DOHH2 (cell line): ENCODE data around the gene KRTAP17-1.

Experiments used
- H3F3A ChIP-seq: fragments of 200-600 bp; sonication (generic), shearing (Covaris generic); 2 replicates; pipeline ENCODE4 v1.6.0; 2016; ENCODE audit warnings: antibody characterized with exemption, mild to moderate bottlenecking; ENCODE audit not compliant: control insufficient read depth, insufficient read depth
- H3K27ac ChIP-seq: fragments of 200-600 bp; sonication (generic); 2 replicates; pipeline ENCODE4 v1.5.1; 2014; ENCODE audit warnings: low read depth, mild to moderate bottlenecking, low read length, moderate library complexity
- H3K27me3 ChIP-seq: fragments of 200-600 bp; sonication (generic); 2 replicates; pipeline ENCODE4 v1.6.1; 2014; ENCODE audit warnings: mild to moderate bottlenecking, low read length, mixed read lengths; ENCODE audit not compliant: control insufficient read depth
- H3K36me3 ChIP-seq: fragments of 200-600 bp; sonication (generic); 2 replicates; pipeline ENCODE4 v1.6.1; 2014; ENCODE audit warnings: mild to moderate bottlenecking, low read length, moderate library complexity, mixed read lengths; ENCODE audit not compliant: control insufficient read depth
- H3K4me1 ChIP-seq: fragments of 200-600 bp; sonication (generic); 2 replicates; pipeline ENCODE4 v1.6.1; 2014; ENCODE audit warnings: mild to moderate bottlenecking, low read length, mixed read lengths; ENCODE audit not compliant: control insufficient read depth
- H3K4me2 ChIP-seq: fragments of 200-600 bp; sonication (generic); 2 replicates; pipeline ENCODE4 v1.6.0; 2014; ENCODE audit warnings: mild to moderate bottlenecking, low read length, moderate library complexity
- H3K4me3 ChIP-seq: fragments of 200-600 bp; sonication (generic); 2 replicates; pipeline ENCODE4 v1.5.1; 2014; ENCODE audit warnings: mild to moderate bottlenecking, low read length, mixed read lengths
- H3K79me2 ChIP-seq: fragments of 200-600 bp; sonication (generic); 2 replicates; pipeline ENCODE4 v1.6.1; 2014; ENCODE audit warnings: mild to moderate bottlenecking, low read length, mixed read lengths; ENCODE audit not compliant: control insufficient read depth
- H3K9me2 ChIP-seq: fragments of 200-600 bp; sonication (generic); replicated peaks from 2 replicates; pipeline ENCODE4 v1.6.1; 2014; ENCODE audit warnings: mild to moderate bottlenecking, low read length, mixed read lengths; ENCODE audit not compliant: control insufficient read depth
- H3K9me3 ChIP-seq: fragments of 200-600 bp; sonication (generic); 2 replicates; pipeline ENCODE4 v1.6.1; 2014; ENCODE audit warnings: antibody characterized with exemption, low read length, mixed read lengths; ENCODE audit not compliant: control insufficient read depth, insufficient read depth
- H4K20me1 ChIP-seq: fragments of 200-600 bp; sonication (generic); 2 replicates; pipeline ENCODE4 v1.6.0; 2014; ENCODE audit warnings: low read depth, mild to moderate bottlenecking, antibody characterized with exemption, low read length, moderate library complexity; ENCODE audit not compliant: control insufficient read depth, insufficient read depth
- EZH2phosphoT487 ChIP-seq: fragments of 200-600 bp; sonication (generic); IDR thresholded peaks from 2 replicates; pipeline ENCODE4 v1.6.1; 2017; ENCODE audit warnings: borderline replicate concordance, mild to moderate bottlenecking, antibody characterized with exemption, low read length, moderate library complexity, mixed read lengths
- TF ChIP-seq, protein P1 (sequence below): fragments of 200-600 bp; sonication (generic); IDR thresholded peaks from one replicate; pipeline ENCODE4 v1.5.1; 2014; ENCODE audit warnings: antibody characterized with exemption, mild to moderate bottlenecking, low read depth, low read length; ENCODE audit not compliant: poor library complexity, severe bottlenecking

The KRTAP17-1 gene

GRCh38 chr17:41326173-41327145 is 10.9 kb upstream of the KRTAP17-1 start:
- peaks cover 13% of the 10 kb centered on the region for H3K4me1 ChIP-seq
- H4K20me1 ChIP-seq: no peaks in the 10 kb centered on the region
- H3K27me3 ChIP-seq: no peaks in the 10 kb centered on the region
- H3K9me2 ChIP-seq: no peaks in the 10 kb centered on the region
- H3K36me3 ChIP-seq: no peaks in the 10 kb centered on the region
- no peak for TF ChIP-seq EZH2phosphoT487
- TF ChIP-seq, protein P1, sequence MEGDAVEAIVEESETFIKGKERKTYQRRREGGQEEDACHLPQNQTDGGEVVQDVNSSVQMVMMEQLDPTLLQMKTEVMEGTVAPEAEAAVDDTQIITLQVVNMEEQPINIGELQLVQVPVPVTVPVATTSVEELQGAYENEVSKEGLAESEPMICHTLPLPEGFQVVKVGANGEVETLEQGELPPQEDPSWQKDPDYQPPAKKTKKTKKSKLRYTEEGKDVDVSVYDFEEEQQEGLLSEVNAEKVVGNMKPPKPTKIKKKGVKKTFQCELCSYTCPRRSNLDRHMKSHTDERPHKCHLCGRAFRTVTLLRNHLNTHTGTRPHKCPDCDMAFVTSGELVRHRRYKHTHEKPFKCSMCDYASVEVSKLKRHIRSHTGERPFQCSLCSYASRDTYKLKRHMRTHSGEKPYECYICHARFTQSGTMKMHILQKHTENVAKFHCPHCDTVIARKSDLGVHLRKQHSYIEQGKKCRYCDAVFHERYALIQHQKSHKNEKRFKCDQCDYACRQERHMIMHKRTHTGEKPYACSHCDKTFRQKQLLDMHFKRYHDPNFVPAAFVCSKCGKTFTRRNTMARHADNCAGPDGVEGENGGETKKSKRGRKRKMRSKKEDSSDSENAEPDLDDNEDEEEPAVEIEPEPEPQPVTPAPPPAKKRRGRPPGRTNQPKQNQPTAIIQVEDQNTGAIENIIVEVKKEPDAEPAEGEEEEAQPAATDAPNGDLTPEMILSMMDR: no peak
- no peak overlapping the region for H3K4me2 ChIP-seq
- H3K4me3 ChIP-seq: no peak overlapping the region
- no peaks in the 10 kb centered on the region for H3K79me2 ChIP-seq
- H3F3A ChIP-seq: no peaks in the 10 kb centered on the region
- H3K27ac ChIP-seq: no peak overlapping the region
- no peaks in the 10 kb centered on the region for H3K9me3 ChIP-seq

- peaks cover 3% of the 10 kb centered on the region; the same call in 1 of the 2 replicates for H3K9me3 ChIP-seq
- no peaks in the 10 kb centered on the region for H4K20me1 ChIP-seq
- no peaks in the 10 kb centered on the region for H3K9me2 ChIP-seq
- no peaks in the 10 kb centered on the region for H3K27me3 ChIP-seq
- no peaks in the 10 kb centered on the region for H3F3A ChIP-seq
- H3K4me3 ChIP-seq: no peak overlapping the region
- H3K27ac ChIP-seq: no peak overlapping the region
- TF ChIP-seq, protein P1: no peak
- no peak for TF ChIP-seq EZH2phosphoT487
- no peaks in the 10 kb centered on the region; the same call in 1 of the 2 replicates for H3K36me3 ChIP-seq
- peaks cover 16% of the 10 kb centered on the region for H3K4me1 ChIP-seq
- no peak overlapping the region for H3K4me2 ChIP-seq
- no peaks in the 10 kb centered on the region for H3K79me2 ChIP-seq
Observed at GRCh38 chr17:41325611-41326010, 10.1 kb upstream of the KRTAP17-1 start.

GRCh38 chr17:41325126-41325525 is 9.6 kb upstream of the KRTAP17-1 start:
- H4K20me1 ChIP-seq: no peaks in the 10 kb centered on the region
- H3K4me1 ChIP-seq: peaks cover 21% of the 10 kb centered on the region
- H3K79me2 ChIP-seq: no peaks in the 10 kb centered on the region
- no peaks in the 10 kb centered on the region; the same call in 1 of the 2 replicates for H3K36me3 ChIP-seq
- no peak overlapping the region for H3K27ac ChIP-seq
- H3F3A ChIP-seq: no peaks in the 10 kb centered on the region
- no peaks in the 10 kb centered on the region for H3K9me2 ChIP-seq
- H3K4me3 ChIP-seq: no peak overlapping the region
- TF ChIP-seq EZH2phosphoT487: no peak
- TF ChIP-seq, protein P1: no peak
- H3K9me3 ChIP-seq: peaks cover 7% of the 10 kb centered on the region; the same call in 1 of the 2 replicates
- no peaks in the 10 kb centered on the region for H3K27me3 ChIP-seq
- H3K4me2 ChIP-seq: no peak overlapping the region
